H9 (cell line): ENCODE measurements around the gene TMEM170B. TPM values are rescaled to one million over a fixed set of nuclear protein-coding genes. Genes with fewer than 3 reads are reported as not detected.

Experiments
- DNase-seq: peaks from one replicate; pipeline ENCODE4 v3.0.0-alpha.2; 2017
- H2AFZ ChIP-seq: one replicate; pipeline ENCODE4 v1.6.1; 2013; ENCODE audit warnings: mild to moderate bottlenecking, low read length, control low read depth, moderate library complexity
- H2AK5ac ChIP-seq: 2 replicates; pipeline ENCODE4 v1.6.1; 2013; ENCODE audit warnings: low read length, control low read depth, mixed read lengths; ENCODE audit not compliant: insufficient read length
- H2BK120ac ChIP-seq: one replicate; pipeline ENCODE4 v1.6.1; 2013; ENCODE audit warnings: low read depth, mild to moderate bottlenecking, low read length, control low read depth, inconsistent platforms; ENCODE audit not compliant: poor library complexity, severe bottlenecking
- H2BK12ac ChIP-seq: 2 replicates; pipeline ENCODE4 v1.6.1; 2013; ENCODE audit warnings: low read length, control low read depth, mixed read lengths, low read depth; ENCODE audit not compliant: insufficient read length
- H2BK15ac ChIP-seq: 2 replicates; pipeline ENCODE4 v1.6.1; 2013; ENCODE audit warnings: low read depth, low read length, control low read depth
- H2BK20ac ChIP-seq: one replicate; pipeline ENCODE4 v1.6.1; 2013; ENCODE audit warnings: low read depth, mild to moderate bottlenecking, low read length, control low read depth, inconsistent platforms; ENCODE audit not compliant: poor library complexity, severe bottlenecking
- H2BK5ac ChIP-seq: 2 replicates; pipeline ENCODE4 v1.6.1; 2013; ENCODE audit warnings: low read length, control low read depth, mixed read lengths; ENCODE audit not compliant: insufficient read length
- H3K14ac ChIP-seq: 2 replicates; pipeline ENCODE4 v1.6.1; 2013; ENCODE audit warnings: low read length, control low read depth; ENCODE audit not compliant: insufficient read depth
- H3K18ac ChIP-seq: 2 replicates; pipeline ENCODE4 v1.6.1; 2013; ENCODE audit warnings: low read depth, mild to moderate bottlenecking, mixed read lengths, low read length, control low read depth; ENCODE audit not compliant: insufficient read length
- H3K23ac ChIP-seq: 2 replicates; pipeline ENCODE4 v1.6.1; 2013; ENCODE audit warnings: low read length, control low read depth, mixed read lengths, low read depth; ENCODE audit not compliant: insufficient read length
- H3K23me2 ChIP-seq: 2 replicates; pipeline ENCODE4 v1.6.1; 2013; ENCODE audit warnings: low read depth, mild to moderate bottlenecking, mixed read lengths, low read length, control low read depth; ENCODE audit not compliant: insufficient read length, poor library complexity, severe bottlenecking
- H3K27ac ChIP-seq: 2 replicates; pipeline ENCODE4 v1.5.1; 2013; ENCODE audit warnings: low read length, control low read depth, mixed read lengths, low read depth; ENCODE audit not compliant: insufficient read length
- H3K27me3 ChIP-seq: 2 replicates; pipeline ENCODE4 v1.6.1; 2013; ENCODE audit warnings: low read length, control low read depth, inconsistent platforms; ENCODE audit not compliant: insufficient read depth
- H3K4ac ChIP-seq: 2 replicates; pipeline ENCODE4 v1.6.1; 2013; ENCODE audit warnings: low read depth, mild to moderate bottlenecking, control low read depth, inconsistent platforms, low read length, moderate library complexity
- H3K4me1 ChIP-seq: 2 replicates; pipeline ENCODE4 v1.6.1; 2013; ENCODE audit warnings: low read length, control low read depth, inconsistent platforms; ENCODE audit not compliant: insufficient read depth
- H3K4me2 ChIP-seq: 2 replicates; pipeline ENCODE4 v1.6.1; 2013; ENCODE audit warnings: low read length, control low read depth, mixed read lengths; ENCODE audit not compliant: insufficient read length, insufficient read depth
- H3K56ac ChIP-seq: 2 replicates; pipeline ENCODE4 v1.6.1; 2013; ENCODE audit warnings: low read depth, mild to moderate bottlenecking, mixed read lengths, low read length, control low read depth; ENCODE audit not compliant: insufficient read length
- H3K79me1 ChIP-seq: 2 replicates; pipeline ENCODE4 v1.6.1; 2013; ENCODE audit warnings: low read depth, mild to moderate bottlenecking, moderate library complexity, low read length, control low read depth, inconsistent platforms; ENCODE audit not compliant: insufficient read depth, poor library complexity, severe bottlenecking
- H3K79me2 ChIP-seq: 2 replicates; pipeline ENCODE4 v1.6.1; 2013; ENCODE audit warnings: low read length, control low read depth, inconsistent platforms; ENCODE audit not compliant: insufficient read depth
- H3K9ac ChIP-seq: 2 replicates; pipeline ENCODE4 v1.6.1; 2013; ENCODE audit warnings: low read length, control low read depth, mixed read lengths; ENCODE audit not compliant: insufficient read length; ENCODE audit errors: extremely low read depth
- H3K9me3 ChIP-seq: one replicate; pipeline ENCODE4 v1.6.1; 2013; ENCODE audit warnings: low read depth, low read length, inconsistent platforms; ENCODE audit not compliant: control insufficient read depth
- H3T11ph ChIP-seq: one replicate; pipeline ENCODE4 v1.6.1; 2013; ENCODE audit warnings: mild to moderate bottlenecking, low read length, control low read depth, inconsistent platforms
- H4K20me1 ChIP-seq: one replicate; pipeline ENCODE4 v1.6.1; 2013; ENCODE audit not compliant: control insufficient read depth, insufficient read length, insufficient read depth
- H4K5ac ChIP-seq: 2 replicates; pipeline ENCODE4 v1.6.1; 2013; ENCODE audit warnings: low read depth, mild to moderate bottlenecking, mixed read lengths, low read length, control low read depth; ENCODE audit not compliant: insufficient read length
- H4K8ac ChIP-seq: replicated peaks from 2 replicates; pipeline ENCODE4 v1.6.1; 2013; ENCODE audit warnings: low read length, control low read depth, mixed read lengths, low read depth; ENCODE audit not compliant: insufficient read length
- H4K91ac ChIP-seq: 2 replicates; pipeline ENCODE4 v1.6.1; 2013; ENCODE audit warnings: low read depth, mild to moderate bottlenecking, moderate library complexity, mixed read lengths, low read length, control low read depth; ENCODE audit not compliant: insufficient read length
- H3K27ac Mint-ChIP-seq, 3 experiments: 2 replicates in 2 of 3; 3 replicates in 1 of 3; pipeline ENCODE4 v1.8.0; 2020 to 2021; ENCODE audit warnings: mixed read lengths in 3 of 3, mild to moderate bottlenecking in 1 of 3, moderate library complexity in 1 of 3
- H3K27me3 Mint-ChIP-seq: 2 replicates; pipeline ENCODE4 v1.8.0; 2021; ENCODE audit warnings: low read depth, mild to moderate bottlenecking, moderate library complexity, mixed read lengths
- H3K36me3 Mint-ChIP-seq, 3 experiments: 2 replicates in 2 of 3; 3 replicates in 1 of 3; pipeline ENCODE4 v1.8.0; 2020 to 2021; ENCODE audit warnings: low read depth in 3 of 3, mixed read lengths in 3 of 3; ENCODE audit not compliant: insufficient read depth in 1 of 3
- H3K4me1 Mint-ChIP-seq, 2 experiments: 2 replicates each; pipeline ENCODE4 v1.8.0; 2020; ENCODE audit warnings: mixed read lengths in 2 of 2
- H3K4me3 Mint-ChIP-seq, 2 experiments: 2 replicates in 1 of 2; 3 replicates in 1 of 2; pipeline ENCODE4 v1.8.0; 2020 to 2021; ENCODE audit warnings: mild to moderate bottlenecking in 2 of 2, mixed read lengths in 2 of 2, moderate library complexity in 1 of 2
- H3K9me3 Mint-ChIP-seq, 2 experiments: 2 replicates in 1 of 2; 3 replicates in 1 of 2; pipeline ENCODE4 v1.8.0; 2020; ENCODE audit warnings: mild to moderate bottlenecking in 2 of 2, mixed read lengths in 2 of 2, moderate library complexity in 1 of 2
- WGBS: extraction: QIAGEN DNeasy Blood & Tissue Kit; methylation state at CpG from one replicate; pipeline ENCODE4 v1.1.7; 2013; ENCODE audit warnings: missing lambda C conversion rate, low lambda C conversion rate, mixed read lengths; ENCODE audit not compliant: insufficient read length; ENCODE audit errors: extremely low coverage; 5-methylcytosine and 5-hydroxymethylcytosine counted together
- total RNA-seq: library from RNA; stranded (reverse); gene quantifications from 2 replicates; pipeline ENCODE4 v1.2.1, GENCODE V29; 2021
- TF ChIP-seq, protein P1 (sequence below): fragments of 200-600 bp; sonication (generic); conservative IDR thresholded peaks from 3 replicates; pipeline ENCODE4 v1.8.0; 2021; ENCODE audit warnings: antibody characterized with exemption, mild to moderate bottlenecking

TMEM170B gene
- total RNA-seq, 1 experiment from 2014 or later = 2.9 TPM

DNA sequence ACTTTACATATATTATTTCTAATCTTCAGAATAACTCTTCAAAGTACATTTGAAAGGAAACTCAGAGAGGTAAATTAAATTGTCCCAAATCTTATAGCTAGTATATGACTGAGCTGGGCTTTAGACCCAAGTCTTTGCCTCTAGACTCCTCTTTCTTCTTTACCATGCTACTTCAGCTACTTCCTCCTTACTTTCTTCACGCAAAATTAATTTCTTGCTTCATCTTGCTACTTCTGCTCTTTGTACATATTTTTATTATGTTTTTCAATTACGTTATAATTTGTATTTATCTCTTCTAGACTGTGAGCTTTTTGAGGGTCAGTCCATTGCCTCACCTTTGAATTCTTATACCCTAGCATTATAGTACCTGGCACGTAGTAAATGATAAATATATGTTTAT is 5.3 kb downstream of the TMEM170B start:
- H3K4me1 Mint-ChIP-seq = peaks cover 2 to 4% of the 10 kb centered on the region in 2 experiments; a peak in 2 of 4 replicates
- peaks cover 0 to 2% (median 0%) of the 10 kb centered on the region in 3 experiments; a peak in 3 of 7 replicates for H3K36me3 Mint-ChIP-seq
- Histone ChIP-seq H2AFZ (no peak overlapping the region), H4K91ac (no peak overlapping the region), H2BK15ac (no peak overlapping the region), H4K5ac (no peak overlapping the region), H3K14ac (no peak overlapping the region), H3K79me2 (no peaks in the 10 kb centered on the region; the same call in 1 of the 2 replicates), H3T11ph (no peak overlapping the region), H2AK5ac (no peak overlapping the region), H2BK120ac (no peak overlapping the region), H3K9me3 (no peaks in the 10 kb centered on the region), H3K27ac (no peak overlapping the region), H3K56ac (no peak overlapping the region), H3K23ac (no peak overlapping the region), H4K8ac (no peak overlapping the region), H2BK5ac (no peak overlapping the region), H3K4ac (no peak overlapping the region), H3K4me2 (no peak overlapping the region), H3K9ac (no peak overlapping the region), H3K23me2 (peaks cover 5% of the 10 kb centered on the region), H3K4me1 (no peaks in the 10 kb centered on the region), H3K79me1 (no peaks in the 10 kb centered on the region), H2BK20ac (no peak overlapping the region), H2BK12ac (no peak overlapping the region), H4K20me1 (no peaks in the 10 kb centered on the region), H3K27me3 (no peaks in the 10 kb centered on the region), H3K18ac (no peak overlapping the region)
- no peak overlapping the region for H3K4me3 Mint-ChIP-seq
- H3K27me3 Mint-ChIP-seq = peaks cover 16% of the 10 kb centered on the region
- no peak for DNase-seq
- 0 out of 5 replicates have a peak, but pooled peaks cover 0 to under 1% of the 10 kb centered on the region in 2 experiments for H3K9me3 Mint-ChIP-seq
- TF ChIP-seq, protein P1, sequence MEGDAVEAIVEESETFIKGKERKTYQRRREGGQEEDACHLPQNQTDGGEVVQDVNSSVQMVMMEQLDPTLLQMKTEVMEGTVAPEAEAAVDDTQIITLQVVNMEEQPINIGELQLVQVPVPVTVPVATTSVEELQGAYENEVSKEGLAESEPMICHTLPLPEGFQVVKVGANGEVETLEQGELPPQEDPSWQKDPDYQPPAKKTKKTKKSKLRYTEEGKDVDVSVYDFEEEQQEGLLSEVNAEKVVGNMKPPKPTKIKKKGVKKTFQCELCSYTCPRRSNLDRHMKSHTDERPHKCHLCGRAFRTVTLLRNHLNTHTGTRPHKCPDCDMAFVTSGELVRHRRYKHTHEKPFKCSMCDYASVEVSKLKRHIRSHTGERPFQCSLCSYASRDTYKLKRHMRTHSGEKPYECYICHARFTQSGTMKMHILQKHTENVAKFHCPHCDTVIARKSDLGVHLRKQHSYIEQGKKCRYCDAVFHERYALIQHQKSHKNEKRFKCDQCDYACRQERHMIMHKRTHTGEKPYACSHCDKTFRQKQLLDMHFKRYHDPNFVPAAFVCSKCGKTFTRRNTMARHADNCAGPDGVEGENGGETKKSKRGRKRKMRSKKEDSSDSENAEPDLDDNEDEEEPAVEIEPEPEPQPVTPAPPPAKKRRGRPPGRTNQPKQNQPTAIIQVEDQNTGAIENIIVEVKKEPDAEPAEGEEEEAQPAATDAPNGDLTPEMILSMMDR = no peak
- H3K27ac Mint-ChIP-seq = no peak overlapping the region
- WGBS = 100% methylated on average over 1 of the region's 3 CpGs
